ENCODE results near the gene MUC13.
A peak's percentile ranks its signal among the peaks of the same experiment; 100 is the strongest.

MUC13 gene

DNA sequence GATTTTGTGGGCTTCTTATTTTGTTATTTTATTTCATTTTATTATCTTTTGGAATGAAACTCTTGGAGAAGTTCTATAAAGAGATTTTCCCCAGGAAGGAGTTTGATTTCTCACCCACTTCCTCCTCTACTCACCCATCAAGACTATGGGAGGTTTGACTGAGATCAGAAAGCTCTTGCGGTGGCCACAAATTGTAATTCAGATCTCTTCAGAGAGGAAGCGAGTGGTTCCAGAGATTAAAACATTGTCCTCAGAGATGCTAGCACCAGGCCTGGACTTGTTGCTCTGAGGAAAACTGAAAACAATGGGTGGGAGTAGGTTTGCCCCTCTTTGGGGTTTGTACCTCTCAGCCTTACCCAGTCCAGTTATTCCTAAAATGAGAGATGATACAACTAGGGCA, 8.1 kb upstream of the MUC13 start:
- no peak for DNase-seq

DNA sequence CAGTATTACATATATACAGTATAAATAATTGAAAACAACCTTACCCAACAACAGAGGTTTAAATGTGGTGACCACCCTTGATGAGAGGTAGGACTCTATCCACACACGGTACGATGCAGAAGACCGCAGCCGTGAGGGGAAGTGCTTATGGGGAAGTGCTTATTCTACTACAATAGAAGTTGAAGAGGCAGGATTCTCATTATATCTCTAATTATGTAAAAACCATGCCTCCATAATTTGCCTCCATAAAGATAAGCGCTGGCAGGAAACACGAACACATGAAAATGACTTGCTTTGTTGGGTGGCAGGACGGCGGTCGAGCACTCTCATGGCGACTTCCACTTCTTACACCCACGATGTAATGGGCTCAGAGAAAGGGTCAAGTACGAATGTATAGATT, 7.2 kb upstream of the MUC13 start:
- no peak for DNase-seq

DNA sequence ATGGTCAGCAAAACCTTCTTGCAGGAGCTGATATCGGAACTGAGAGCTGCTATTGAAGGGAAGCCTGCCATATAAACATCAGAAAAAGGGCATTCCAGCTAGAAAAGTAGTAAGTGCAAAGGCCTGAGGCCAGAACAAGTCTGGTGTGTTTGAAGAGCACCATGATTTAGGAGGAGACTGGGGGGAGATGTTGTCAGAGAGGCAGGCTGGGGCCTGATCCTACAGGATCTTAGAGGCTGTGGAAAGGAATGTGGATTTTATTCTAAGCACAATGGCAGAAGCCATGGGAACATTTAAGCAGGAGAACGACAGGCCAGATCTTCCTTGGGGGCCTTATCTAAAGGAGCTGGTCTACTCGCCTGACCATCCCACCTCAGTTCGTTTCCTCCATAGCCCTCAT, 5.1 kb upstream of the MUC13 start:
- no peak for DNase-seq

DNA sequence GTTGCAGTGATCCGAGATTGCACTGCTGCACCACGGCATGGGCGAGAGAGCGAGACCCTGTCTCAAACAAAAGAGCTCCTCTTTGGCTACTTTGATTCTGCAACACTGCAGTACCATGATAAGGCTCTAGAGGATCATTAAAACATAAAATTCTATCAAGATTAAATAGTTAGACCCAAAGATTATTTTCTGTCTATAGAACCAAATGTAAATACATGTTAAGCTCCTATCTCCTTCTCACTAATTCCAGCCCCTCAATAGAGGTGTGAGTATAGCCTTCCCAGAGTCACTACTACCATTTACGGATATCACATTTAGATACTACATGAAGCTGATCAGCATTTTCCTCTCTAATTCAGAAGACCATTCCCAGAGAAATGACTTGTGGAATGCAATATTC, 4.3 kb upstream of the MUC13 start:
- DNase-seq: no peak

DNA sequence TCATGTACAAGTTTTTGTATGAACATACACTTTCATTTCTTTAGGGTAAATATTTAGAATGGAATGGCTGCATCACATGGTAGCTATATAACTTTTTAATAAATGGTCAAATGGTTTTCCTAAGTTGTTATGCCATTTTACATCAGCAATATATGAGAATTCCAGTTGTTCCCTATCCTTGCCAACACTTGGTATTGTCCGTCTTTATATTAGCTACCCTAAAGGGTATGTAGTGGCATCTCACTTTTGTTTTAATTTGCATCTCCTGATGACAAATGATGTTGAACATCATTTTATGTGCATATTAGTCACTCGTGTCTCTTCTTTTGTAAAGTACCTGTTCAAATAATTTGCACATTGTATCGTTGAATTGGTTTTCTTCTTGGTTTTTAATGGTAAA, 2.5 kb upstream of the MUC13 start:
- DNase-seq: no peak

DNA sequence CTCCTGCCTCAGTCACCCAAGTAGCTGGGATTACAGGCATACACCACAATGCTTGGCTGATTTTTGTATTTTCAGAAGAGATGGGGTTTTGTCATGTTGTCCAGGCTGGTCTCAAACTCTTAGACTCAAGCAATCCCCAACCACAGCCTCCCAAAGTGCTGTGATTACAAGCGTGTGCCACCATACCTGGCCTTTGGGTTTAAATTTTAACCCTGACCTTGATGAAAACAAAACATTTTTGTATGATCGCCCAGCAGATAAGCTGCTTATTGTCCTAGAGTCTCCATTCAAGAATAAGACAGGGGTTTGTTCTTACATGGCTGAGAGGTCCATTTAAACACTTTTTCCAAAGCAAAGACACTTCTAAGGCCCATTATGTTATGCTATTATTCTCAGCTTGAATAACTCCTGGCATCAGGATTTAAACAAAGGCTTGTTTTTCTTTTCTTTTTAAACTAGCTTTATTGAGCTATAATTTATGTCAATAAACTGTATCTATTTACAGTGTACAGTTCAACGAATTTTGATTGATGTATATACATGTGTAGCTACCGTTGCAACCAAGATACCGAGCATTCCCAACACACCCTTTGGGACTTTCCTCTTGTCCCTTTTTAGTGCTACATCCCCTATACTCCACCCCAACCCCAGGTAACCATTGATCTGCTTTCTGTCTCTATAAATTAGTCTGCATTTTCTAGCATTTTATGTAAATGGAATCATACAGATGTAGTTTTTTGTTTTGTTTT, 1.4 kb upstream of the MUC13 start:
- DNase-seq: no peak

DNA sequence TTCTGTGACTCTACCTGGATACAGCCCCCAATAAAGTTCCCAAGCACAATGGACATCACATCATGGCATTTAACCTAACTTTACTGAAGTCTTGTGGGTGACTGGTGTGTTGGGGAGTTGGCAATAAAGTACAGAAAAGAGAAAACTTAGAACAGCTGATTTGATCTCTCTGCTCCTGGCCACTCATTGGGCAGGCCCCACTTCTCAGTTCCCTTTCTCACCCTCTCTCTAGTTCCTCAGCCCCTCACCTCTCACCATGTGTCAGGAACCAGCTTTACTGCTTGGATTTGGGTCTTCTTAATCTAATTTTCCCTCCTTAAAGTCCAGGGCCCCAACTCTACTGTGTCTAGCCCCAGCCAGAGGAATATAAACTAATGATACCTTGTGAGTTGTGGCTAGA, 713 bp upstream of the MUC13 start:
- no peak for DNase-seq

DNA sequence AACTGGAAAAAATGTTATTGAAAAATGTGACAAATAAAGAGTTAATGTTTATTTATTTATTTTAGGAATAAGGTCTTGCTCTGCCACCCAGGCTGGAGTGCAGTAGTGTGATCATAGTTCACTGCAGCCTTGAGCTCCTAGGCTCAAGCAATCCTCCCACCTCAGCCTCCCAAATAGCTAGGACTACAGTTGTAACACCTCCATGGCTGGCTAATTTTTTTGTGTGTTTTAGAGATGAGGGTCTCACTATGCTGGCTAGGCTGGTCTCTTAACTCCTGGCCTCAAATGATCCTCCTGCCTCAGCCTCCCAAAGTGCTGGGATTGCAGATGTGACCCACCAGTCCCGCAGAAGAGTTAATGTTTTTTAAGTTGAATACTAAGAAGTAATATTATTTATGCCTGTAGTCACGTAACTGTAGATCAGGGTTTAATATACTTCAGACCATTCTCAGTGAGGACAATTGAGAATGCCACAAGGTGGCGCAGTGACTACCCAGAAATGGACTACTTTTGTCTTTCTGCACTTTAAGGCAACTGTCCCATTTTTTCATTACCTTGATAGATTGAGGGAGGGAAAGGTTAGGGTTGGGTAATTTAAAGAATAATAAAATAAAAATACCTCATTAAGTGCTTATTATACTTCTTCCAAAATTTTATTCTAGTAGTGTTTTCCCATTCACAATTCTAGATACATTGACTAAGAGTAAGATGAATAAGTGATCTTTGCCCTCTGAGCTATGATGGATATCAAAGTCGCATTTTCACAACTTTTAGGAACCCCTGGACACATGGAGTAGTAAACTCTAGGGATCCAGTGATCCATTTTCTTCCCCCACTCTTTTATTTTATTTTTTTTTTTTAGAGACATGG, 6.0 kb downstream of the MUC13 start:
- peak; percentile 75 for DNase-seq

DNA sequence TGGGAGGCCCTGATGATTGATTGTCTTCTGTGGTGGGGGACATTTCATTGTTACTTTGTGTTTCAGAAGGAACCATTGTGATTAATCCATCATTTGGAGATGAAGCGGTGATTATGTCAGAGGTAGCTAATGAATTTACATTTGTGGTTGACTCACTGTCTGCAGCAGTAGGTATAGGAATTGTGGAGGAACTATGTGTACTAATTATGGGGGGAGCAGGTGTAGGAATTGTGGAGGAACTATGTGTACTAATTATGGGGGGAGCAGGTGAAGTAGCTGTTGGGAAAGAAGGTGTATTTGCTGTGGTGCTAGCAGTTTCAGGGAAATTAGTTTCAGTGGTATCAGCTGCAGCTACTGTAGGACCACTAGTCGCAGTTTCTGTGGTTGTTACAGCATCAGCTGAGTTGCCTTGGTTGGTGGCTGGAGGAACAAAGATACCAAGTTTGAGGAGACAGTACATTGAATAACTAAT, 6.9 kb downstream of the MUC13 start:
- no peak for DNase-seq

DNA sequence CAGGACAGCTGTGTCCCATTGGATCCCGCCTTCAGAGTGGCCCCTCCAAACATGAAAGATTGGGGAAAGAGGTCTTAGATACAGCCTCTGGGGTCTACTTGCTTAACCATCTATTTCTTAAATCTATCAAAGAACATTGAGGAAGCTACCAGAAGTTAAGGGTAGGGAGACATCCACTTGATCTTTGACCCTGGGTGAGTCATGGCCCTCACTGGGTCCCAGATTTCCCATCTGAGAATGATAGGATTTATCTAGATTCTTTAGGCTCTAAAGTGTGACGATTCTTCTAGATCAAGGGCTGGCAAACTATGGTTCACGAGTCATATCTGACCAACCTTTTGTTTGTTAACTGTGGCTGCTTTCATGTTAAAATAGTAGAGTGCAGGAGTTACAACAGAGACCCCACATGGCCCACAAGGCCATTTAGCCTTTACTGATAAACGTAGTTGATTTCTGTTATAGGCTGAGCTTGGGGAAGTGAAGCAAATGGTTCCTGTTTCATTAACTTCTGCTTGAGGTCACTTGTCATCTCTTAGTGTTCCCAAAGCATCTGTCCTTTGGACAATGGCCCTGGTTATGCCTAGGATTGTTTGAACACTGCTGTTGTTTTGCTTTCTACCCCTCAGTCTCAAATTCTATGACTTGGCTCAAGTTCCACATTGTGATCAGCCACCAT, 8.0 kb downstream of the MUC13 start:
- no peak for DNase-seq

DNA sequence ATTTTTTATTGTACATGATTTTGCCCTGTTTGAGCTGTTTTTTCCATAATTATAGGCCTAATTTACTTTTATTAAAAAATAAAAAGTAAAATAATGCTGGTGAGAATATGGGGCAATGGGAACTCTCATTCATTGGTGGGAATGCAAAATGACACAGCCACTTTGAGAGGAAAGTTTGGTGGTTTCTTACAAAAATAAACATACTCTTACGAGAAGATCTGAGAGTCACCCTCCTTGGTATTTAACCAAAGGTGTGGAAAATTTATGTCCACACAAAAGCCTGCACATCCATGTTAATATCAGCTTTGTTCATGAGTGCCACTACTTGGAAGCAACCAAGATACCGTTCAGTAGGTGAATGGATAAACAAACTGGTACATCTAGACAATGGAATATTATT, 9.8 kb downstream of the MUC13 start:
- DNase-seq: no peak

DNA sequence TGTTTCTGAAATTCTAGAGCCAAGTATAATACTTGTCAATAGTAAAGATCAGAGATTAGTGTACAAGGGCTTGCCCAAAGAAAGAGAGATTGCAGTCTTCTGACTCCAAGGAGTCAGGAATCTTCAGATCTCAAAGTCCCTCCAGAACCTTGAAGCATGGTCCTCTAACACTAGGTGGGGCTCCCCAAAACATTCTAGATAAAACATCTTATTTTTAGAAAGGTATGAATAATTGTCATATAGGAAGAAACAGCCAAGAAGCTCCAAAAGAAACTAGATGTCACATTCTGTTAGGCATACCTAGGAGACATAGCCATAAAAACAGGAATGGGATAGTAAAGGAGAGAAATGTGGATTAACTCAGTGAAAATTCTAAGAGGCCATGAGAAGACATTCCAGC, 10.7 kb downstream of the MUC13 start:
- no peak for DNase-seq

DNA sequence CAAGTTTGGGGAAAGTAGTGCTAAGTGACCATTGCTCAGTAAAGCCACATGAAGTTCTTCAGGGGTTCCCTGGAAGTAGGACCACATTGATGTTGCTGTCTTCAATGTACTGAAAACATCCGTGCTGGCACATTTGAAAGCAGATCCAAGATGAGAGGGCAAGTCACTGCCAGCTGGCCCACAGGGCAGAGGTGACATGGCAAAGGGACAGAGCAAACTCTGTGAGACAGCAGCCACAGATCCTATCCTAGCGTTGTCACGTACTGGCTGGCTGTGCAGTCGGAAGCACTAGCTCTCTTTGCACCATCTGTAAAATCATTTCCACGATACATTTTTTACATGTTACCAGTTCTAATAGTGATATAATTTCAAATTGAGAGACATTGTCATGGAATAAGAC, 13.8 kb downstream of the MUC13 start:
- no peak for DNase-seq

DNA sequence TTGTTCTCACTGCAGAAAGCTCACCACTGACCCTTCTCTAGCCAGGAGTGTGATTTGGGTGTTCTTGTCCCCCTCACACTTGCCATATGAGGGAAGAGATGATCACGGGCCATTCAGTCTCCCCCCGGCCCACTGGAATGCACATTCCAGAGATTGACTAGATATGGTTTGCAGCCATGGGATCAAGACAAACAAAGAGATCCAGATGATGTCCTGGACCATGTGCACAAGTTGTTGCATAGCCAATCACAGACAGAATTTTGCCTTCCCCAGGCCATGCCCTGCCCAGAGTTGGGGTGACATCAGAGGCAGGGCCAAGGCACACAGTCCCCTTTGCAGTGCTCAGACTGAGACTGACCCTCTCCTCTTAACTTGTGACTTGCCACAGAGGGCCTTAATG, 14.8 kb downstream of the MUC13 start:
- no peak for DNase-seq

DNA sequence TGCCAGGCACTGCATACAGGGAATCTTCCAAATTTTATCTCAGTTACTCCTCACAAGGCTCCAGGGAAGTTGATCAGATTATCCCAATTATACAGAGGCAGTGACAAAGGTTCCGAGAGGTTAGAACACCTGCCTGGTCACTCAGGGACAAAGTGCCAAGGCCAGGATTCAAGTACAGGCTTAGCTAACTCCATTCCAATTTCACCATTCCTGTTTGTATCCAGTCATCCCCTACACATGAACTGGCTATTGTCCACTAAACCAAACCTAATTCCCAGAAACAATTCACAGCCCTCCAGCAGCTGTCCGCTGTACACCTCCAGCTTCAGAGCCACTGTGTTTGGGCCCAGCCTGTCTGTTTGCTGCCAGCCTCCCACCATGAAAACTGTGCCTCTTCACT, 16.0 kb downstream of the MUC13 start:
- DNase-seq: no peak

DNA sequence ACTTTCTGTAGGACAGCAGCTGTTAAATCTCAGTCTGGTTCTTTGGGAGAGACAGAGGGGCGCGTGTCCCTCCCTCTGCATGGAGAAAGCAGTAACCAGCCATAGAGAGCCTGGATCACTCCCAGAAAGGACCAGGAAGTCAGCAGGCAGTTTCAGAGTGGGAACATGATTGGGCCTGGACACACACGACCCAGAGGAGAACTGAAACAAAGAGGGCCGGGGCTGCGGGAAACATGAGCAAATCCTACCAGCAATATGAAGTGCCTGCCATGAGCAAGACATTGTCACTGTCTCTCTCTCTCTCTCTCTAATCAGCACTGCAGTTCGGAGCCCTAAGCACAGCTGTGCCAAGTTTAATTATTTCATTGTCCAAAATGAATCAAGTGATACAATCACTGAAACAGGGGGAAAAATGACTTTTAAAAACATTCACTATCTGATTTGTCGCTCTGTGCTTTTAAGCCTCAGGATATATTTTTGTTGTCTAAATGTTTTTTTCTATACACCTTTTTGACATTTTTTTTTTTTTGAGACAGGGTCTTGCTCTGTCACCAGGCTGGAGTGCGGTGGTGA, 17.6 kb downstream of the MUC13 start:
- no peak for DNase-seq

DNA sequence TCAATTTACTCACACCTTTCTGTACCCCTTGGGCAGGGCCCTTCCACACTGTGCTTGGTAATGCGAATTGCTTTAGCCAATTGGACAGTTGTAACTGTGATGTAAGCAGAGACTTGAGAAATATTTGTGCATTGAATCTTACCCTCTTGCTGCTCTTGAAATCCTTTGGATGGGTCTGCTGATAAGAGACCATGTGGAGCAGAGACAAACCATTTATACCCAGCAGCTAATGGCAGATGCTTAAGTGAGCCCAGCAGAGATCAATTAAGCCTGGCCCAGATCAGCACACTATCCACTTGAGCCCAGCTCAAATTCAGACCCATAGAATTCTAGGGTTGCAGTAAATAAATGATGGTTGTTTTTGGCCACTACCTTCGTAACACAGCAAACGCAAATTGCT, 19.3 kb downstream of the MUC13 start:
- no peak for DNase-seq

DNA sequence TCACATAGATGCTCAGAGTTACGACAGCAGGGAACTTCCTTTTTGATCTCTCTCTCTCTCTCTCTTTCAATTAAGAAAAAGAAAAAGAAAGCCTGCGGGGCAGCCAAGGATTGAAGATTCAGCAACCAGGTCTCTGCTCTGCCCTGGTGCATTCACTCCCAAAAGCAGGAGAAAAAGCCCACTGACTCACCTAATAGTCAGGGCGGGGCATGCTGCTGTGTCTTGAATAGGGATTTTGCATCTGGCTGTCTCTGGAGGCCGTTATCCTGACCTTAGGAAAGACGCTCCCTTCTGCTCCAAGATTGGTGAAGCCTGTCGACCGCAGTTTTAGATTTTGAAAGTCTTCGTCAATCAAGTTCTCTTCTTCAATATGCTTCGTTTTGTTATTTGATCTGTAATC, 26.6 kb downstream of the MUC13 start:
- no peak for DNase-seq

DNA sequence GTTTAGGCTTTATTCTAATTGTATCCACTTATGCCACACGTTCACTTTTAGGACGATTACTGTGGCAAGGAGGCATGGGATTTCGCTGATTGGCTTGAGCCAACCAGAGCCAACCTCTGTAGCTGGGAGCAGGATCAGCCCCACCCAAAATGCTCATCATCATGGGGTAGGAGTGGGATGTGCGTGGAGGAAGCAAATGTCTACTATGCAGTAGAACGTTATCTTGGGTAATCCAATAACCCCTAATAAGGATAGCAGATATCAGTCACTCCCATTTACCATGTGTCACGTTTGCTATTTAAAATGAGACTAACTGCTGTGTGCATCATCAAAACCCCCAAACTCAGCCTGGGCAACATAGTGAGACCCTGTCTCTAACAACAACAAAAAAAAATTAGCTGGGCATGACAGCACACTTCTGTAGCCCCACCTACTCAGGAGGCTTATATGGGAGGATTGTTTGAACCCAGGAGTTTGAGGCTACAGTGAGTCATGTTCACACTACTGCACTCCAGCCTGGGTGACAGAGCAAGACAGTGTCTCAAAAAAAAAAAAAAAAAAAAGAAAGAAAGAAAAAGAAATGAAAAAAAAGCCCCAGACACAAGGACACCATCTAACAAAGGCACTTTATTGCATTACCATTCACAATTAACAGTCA, 29.6 kb downstream of the MUC13 start:
- DNase-seq: no peak

DNA sequence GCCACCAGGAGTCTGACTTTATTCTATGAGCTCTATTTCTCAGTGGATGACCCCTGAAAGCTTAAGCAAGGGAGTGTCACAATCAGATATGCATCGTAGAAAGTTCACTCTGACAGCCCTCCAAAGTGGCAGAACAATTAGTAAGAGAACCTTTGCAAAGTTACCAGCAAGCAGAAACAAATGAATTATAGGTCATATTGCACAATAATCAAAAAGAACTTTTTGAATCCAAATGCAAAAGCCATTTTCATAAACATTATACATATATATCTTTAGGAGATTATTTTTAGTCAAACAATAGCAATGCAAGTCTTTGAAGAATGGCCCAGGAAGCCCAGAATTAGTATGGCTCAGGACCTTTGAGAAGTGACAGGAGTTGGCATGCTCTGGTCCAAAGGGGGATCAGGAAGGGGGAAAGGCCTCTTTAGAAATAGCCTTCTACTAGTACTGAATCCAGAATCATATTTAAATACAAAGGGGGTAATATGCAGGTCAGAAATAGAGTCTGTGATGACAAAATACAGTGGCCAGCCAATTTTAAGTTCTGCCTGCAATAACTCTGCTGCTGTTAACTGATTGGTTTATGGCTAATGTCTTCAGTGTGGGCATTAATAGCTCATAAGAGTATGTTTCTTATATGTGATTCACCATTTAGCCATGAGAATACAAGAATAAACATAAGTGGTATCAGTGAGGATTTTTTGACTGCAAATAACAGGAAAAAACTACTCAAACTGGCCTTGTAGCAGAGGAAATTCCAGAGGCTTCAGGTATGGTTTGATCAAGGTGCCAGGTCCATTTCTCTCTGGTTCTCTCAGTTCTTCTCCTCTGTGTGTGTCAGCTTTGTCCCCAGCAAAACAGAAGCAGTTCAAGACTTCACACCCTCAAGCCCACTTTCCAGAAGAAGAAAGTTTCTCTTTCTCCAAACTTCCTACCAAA, 30.4 kb downstream of the MUC13 start:
- DNase-seq: no peak

DNA sequence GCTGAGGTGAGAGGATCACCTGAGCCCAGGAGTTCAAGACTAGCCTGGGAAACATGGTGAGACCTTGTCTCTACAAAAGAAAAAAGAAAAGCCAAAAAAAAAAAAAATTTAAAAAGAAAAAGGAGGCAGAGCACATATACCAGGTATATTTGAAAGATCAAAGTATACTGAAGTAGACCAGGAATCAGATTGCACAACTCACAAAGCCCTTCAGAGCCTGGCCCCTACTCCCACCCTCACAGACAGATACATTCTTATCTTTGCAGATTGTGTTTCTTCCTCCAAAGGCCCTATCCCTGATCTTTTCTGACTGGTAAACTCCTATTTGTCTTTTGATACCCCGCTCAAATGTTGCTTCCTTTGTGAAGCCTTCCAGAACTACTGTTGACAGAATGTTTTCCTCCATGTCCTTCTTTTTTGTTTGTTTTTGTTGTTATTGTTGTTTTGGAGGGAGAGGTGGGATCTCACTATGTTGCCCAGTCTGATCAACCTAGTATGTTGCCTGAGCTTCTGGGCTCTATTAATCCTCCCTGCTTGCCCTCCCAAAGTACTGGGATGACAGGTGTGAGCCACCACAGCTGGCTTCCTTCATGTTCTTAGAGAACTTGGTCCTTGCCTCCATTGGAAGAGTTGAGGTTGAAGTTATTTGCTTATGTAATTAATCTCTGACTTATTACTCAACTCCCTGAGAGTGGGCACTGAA, 37.6 kb downstream of the MUC13 start:
- DNase-seq: no peak

All from stimulated activated CD8-positive, alpha-beta memory T cell treated with anti-CD3 and anti-CD28 coated beads, Interleukin-4, amount 100 ng/mL, for 48 hours (primary cell).